IPS DF 6.9 (cell line): ENCODE data around the gene OXCT2.

Experiments used
- DNase-seq: peaks from one replicate; pipeline ENCODE4 v3.0.0-alpha.2; 2013; ENCODE audit warnings: low read depth, low spot score
- H3K27ac ChIP-seq: one replicate; pipeline ENCODE4 v1.5.1; 2013; ENCODE audit warnings: low read length, control low read depth
- H3K27me3 ChIP-seq: 2 replicates; pipeline ENCODE4 v1.6.1; 2013; ENCODE audit warnings: mild to moderate bottlenecking, low read length; ENCODE audit not compliant: control insufficient read depth, insufficient read depth
- H3K36me3 ChIP-seq: 2 replicates; pipeline ENCODE4 v1.6.1; 2013; ENCODE audit warnings: low read length; ENCODE audit not compliant: control insufficient read depth, insufficient read depth
- H3K4me1 ChIP-seq: 2 replicates; pipeline ENCODE4 v1.6.1; 2013; ENCODE audit warnings: low read length; ENCODE audit not compliant: control insufficient read depth, insufficient read depth
- H3K4me3 ChIP-seq: 2 replicates; pipeline ENCODE4 v1.5.1; 2013; ENCODE audit warnings: mild to moderate bottlenecking, low read length
- H3K9me3 ChIP-seq: 2 replicates; pipeline ENCODE4 v1.6.1; 2013; ENCODE audit warnings: low read length, inconsistent platforms; ENCODE audit not compliant: control insufficient read depth, insufficient read depth
- WGBS: extraction: QIAGEN DNeasy Blood & Tissue Kit; methylation state at CpG from one replicate; pipeline ENCODE4 v1.1.7; 2013; ENCODE audit warnings: mixed read lengths, missing lambda C conversion rate; ENCODE audit not compliant: insufficient read length, insufficient coverage; 5-methylcytosine and 5-hydroxymethylcytosine counted together

OXCT2 gene

DNA sequence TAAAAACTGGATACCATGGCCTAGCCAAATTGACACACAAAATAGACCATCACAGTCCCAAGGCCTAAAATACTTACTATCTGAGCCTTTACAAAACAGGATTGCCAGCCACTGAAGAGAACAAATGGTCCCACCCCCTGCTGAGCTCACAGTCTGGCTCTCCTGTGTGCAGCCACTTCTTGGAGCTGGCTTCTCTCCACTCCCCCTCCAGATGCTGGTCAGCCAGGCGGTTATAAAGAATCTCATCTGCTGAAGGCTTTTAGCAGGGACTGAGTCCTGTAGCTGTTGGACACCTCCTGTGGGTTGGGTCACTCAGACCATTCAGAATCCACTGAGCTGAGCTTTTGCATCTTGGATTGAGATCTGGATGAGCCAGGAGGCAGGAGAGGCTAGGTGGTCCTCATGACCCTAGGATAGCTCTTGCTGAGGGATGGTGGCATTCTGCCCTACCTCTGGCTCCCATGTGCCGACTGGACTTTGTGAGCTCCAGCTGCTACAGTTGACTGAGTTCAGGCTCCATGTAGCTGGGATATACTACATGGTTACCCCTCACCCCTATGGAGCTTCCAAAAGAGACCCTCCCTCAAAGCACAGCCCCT lies 16.1 kb downstream of the OXCT2 start:
- Histone ChIP-seq H3K9me3 (no peaks in the 10 kb centered on the region), H3K36me3 (peaks cover 20% of the 10 kb centered on the region; the same call in 1 of the 2 replicates), H3K4me3 (no peak overlapping the region), H3K4me1 (no peaks in the 10 kb centered on the region), H3K27me3 (no peaks in the 10 kb centered on the region), H3K27ac (no peak overlapping the region)
- no peak for DNase-seq
- no CpG with 5 or more reads among the region's 2 CpGs for whole genome bisulfite sequencing

DNA sequence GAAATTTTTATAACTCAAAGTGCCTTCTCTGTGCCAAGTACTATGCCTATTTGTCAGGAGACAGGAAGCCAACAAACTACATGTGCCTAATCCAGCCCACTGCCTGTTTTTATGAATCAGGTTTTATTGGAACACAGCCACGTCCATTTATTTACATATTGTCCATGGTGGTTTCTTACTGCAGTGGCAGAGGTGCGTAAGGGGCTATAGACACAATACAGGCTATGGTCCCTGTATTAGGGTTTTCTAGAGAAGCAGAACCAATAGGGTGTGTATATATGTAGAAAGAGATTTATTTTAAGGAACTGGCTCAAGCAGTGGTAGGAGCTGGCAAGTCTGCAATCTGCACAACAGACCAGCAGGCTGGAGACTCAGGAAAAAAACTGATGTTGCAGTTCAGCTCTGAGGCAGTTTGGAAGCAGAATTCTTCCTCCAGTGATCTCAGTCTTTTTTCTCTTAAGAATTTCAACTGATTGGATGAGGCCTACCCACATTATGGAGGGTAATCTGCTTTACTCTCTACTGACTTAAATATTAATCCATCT lies 17.1 kb downstream of the OXCT2 start:
- H3K4me1 ChIP-seq = no peaks in the 10 kb centered on the region
- H3K27ac ChIP-seq = no peak overlapping the region
- no CpG with 5 or more reads among the region's 2 CpGs for WGBS
- peaks cover 20% of the 10 kb centered on the region; the same call in 1 of the 2 replicates for H3K36me3 ChIP-seq
- no peak for DNase-seq
- no peaks in the 10 kb centered on the region for H3K27me3 ChIP-seq
- no peaks in the 10 kb centered on the region for H3K9me3 ChIP-seq
- no peak overlapping the region for H3K4me3 ChIP-seq

DNA sequence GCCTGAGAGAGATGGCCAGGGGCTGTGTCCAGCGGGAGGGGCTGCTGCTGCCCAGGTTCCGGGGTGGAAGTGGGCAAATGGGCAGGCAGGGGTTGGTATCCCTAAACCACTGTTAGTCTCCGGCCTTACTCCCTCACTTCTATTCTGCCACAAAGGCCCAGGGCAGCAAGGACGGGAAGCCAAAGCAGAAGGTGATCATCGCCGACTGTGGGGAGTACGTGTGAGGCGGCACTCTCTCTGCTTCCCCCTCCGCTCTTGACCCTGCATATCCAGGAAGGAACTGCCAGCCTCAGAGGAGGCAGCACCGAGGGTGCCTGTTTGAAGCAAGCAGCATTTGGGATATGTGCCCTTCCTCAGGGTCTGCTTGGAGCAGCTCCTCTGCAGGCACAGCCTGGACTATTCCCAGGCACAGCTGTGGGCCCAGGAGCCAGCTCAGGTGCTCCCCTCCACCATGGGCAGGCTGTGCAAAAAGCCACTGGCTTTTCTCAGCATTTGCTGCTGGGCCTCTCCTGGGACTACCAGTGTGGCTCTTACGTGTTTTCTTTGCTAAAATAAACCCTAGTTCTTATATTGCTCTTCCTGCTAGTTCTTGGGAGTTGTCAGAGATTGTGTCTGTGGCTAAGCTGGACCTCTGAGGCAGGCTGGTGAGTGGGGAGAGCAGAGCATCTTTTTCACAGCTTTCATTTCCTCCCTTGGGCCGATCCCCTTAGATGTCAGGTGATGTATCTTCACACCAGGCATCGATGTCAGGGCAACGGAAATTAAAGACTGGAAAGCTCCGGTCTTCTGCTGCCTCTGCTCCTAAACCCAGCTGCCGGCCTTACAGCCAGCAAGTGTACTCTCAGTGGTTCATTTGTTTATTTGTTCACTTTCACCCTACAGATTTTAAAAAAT lies 17.8 kb downstream of the OXCT2 start:
- no peak overlapping the region for H3K4me3 ChIP-seq
- no peaks in the 10 kb centered on the region for H3K27me3 ChIP-seq
- no peak overlapping the region for H3K27ac ChIP-seq
- peaks cover 24% of the 10 kb centered on the region; the same call in 1 of the 2 replicates for H3K36me3 ChIP-seq
- H3K9me3 ChIP-seq = no peaks in the 10 kb centered on the region
- H3K4me1 ChIP-seq = no peaks in the 10 kb centered on the region
- DNase-seq = no peak
- no CpG with 5 or more reads among the region's 16 CpGs for WGBS

DNA sequence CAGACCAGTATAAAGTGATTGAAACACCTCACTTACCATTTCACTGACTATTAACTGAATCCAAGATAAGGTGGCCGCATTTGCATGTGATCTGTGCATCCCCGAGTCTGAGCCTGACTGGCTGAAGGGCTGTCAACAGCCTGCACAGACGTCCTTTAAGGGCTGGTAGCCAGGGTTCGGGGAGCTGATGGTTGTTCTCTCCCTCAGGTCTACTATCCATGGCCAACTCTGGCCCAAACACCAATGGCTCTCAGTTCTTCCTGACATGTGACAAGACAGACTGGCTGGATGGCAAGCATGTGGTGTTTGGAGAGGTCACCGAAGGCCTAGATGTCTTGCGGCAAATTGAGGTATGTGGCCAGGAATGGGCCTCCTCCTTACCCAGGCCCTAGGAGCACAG lies 18.4 kb downstream of the OXCT2 start:
- Histone ChIP-seq H3K27ac (no peak overlapping the region), H3K36me3 (peaks cover 24% of the 10 kb centered on the region; the same call in 1 of the 2 replicates), H3K27me3 (no peaks in the 10 kb centered on the region), H3K9me3 (no peaks in the 10 kb centered on the region), H3K4me3 (no peak overlapping the region), H3K4me1 (no peaks in the 10 kb centered on the region)
- no peak for DNase-seq
- WGBS = no CpG with 5 or more reads among the region's 6 CpGs

DNA sequence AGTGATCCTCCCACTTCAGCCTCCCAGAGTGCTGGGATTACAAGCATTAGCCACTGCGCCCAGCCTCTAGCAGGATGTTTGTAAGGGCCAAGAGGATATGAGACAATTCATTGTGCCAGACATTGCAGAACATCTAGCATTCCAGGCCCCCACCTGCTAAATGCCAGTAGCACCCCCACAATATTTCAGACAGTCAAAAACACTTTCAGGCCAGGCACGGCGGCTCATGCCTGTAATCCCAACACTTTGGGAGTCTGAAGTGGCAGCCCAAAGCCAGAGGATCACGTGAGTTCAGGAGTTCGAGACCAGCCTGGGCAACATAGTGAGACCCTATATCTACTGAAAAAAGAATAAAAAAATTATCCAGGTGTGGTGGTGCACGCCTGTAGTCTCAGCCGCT lies 19.6 kb downstream of the OXCT2 start:
- peaks cover 24% of the 10 kb centered on the region; the same call in 1 of the 2 replicates for H3K36me3 ChIP-seq
- H3K27me3 ChIP-seq = no peaks in the 10 kb centered on the region
- no peaks in the 10 kb centered on the region for H3K4me1 ChIP-seq
- DNase-seq = no peak
- no peaks in the 10 kb centered on the region for H3K9me3 ChIP-seq
- H3K4me3 ChIP-seq = no peak overlapping the region
- no CpG with 5 or more reads among the region's 7 CpGs for WGBS
- no peak overlapping the region for H3K27ac ChIP-seq

DNA sequence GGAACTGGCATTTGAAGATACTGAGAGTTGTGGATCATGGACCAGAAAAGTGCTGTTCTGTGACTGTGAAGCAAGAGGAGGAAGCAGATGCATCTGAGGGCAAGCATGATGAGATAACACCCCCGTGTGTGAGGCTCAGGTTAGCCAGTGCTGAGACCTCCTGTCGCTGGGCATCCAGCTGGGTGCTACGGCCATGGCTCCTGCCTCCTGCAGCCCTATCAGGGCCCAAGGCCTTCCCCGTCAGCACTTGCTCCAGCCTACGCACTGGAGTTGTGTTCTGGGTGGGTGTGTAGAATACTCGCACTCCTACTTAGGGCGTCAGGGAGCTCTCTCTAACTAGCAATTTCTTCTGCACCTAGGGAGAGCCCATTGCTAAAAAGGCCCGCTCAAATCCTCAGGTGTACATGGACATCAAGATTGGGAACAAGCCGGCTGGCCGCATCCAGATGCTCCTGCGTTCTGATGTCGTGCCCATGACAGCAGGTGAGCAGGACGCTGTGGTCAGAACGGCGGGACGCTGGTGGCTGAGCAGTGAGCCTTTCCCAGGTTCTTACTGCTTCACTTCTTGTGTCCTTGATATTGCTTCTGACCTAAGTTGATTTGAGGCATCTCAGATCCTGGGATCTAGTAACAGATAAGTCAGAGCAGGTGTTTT lies 26.0 kb downstream of the OXCT2 start:
- H3K27ac ChIP-seq = no peak overlapping the region
- DNase-seq = no peak
- H3K9me3 ChIP-seq = no peaks in the 10 kb centered on the region
- no peaks in the 10 kb centered on the region for H3K4me1 ChIP-seq
- WGBS = no CpG with 5 or more reads among the region's 16 CpGs
- peaks cover 14% of the 10 kb centered on the region for H3K36me3 ChIP-seq
- H3K27me3 ChIP-seq = no peaks in the 10 kb centered on the region
- H3K4me3 ChIP-seq = no peak overlapping the region

DNA sequence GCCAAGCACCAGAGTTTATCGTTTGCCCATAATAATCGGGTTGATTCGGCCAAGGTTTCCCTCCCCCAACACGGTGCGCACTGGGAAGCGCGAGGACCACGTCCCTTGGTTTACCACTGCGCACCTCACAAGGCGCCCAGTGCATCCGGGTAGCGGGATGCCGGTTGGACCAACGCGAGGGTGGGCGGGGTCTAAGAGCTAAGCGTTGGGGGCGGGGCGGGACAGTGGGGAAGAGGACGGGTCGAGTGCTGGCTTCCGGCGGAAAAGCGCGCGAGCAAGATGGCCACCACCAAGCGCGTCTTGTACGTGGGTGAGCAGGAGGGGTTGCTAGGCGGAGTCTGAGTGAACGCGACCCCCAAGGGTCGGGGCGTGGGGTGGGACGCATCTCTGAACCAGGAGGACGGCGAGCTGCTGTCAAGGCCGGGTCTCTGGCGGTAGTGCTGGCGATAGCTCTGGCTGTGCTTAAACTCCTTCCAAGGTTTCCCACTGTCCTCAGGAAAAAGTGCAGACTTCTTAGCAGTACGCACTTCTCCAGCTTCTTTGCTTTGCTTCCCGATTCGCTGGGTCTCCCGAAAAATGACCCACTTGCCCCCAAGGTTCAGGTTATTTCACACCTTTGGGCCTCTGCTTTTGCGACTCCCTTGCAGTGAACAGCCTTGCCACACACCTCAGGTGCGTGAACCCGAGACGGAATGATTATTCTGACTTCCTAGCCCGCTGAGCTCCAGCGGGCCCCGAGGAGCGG lies 32.4 kb downstream of the OXCT2 start, which contains the start of gene PPIE:
Gene PPIE (plus strand): TSS at position 261 of the 745 bp plus-strand sequence. CDS start 19 bp downstream, at position 280.
- H3K4me3 ChIP-seq = peak within 1 kb of the TSS; percentile 90
- peak; percentile 85 for DNase-seq
- no peaks in the 10 kb centered on the region for H3K9me3 ChIP-seq
- peaks cover 10% of the 10 kb centered on the region for H3K27me3 ChIP-seq
- H3K4me1 ChIP-seq = peaks cover 4% of the 10 kb centered on the region
- H3K36me3 ChIP-seq = no peaks in the 10 kb centered on the region; the same call in 1 of the 2 replicates
- no CpG with 5 or more reads among the region's 52 CpGs for WGBS
- H3K27ac ChIP-seq = no peak within 1 kb of the TSS

DNA sequence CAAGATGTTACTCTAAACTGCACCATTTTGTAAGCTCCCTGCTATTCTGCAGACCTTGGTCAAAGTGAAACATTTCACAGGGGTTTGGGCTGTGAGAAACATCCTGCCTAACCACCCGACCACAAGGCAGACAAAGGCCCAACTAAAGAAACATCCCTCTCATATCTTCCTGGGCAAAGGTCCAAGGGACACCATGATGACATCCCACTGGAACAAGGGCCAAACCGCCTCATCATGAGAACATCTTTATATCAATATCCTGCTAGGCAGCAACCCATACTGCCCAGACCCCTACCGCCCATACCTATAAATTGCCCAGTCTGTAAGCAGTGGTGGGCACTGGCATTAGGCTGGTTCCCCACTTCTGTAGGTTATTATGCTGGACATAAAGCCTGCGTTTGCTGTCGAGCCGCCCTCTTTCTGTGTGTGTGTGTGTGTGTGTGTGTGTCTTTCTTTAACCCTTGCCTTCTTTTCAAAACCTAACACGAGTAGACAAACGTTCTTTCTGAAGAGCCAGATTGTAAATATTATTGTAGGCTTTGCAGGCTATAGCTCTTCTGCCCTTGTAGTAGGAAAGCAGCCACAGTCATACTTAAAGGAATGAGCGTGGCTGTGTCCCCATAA lies 33.5 kb downstream of the OXCT2 start:
- WGBS = no CpG with 5 or more reads among the region's 9 CpGs
- Histone ChIP-seq H3K9me3 (no peaks in the 10 kb centered on the region), H3K27ac (no peak overlapping the region), H3K4me3 (no peak overlapping the region), H3K27me3 (peaks cover 14% of the 10 kb centered on the region), H3K36me3 (no peaks in the 10 kb centered on the region), H3K4me1 (peaks cover 4% of the 10 kb centered on the region)
- DNase-seq = no peak

DNA sequence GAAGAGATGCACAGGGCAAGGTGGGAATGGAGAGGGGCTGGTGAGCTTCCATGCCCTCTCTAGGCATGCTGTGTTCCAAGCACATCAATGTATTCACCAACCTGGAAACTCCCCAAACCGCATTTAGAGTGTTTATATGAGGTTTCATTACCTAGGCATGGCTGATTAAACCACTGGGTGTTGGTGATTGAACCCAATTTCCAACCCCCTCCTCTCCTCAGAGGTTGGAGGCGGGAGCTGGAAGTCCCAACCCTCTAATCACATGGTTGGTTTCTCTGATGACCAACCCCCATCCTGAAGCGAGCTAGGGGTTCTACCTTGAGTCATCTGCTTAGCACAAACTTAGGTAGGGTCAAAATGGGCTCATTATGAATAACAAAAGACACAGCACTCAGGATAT lies 35.4 kb downstream of the OXCT2 start:
- no peaks in the 10 kb centered on the region for H3K9me3 ChIP-seq
- H3K4me3 ChIP-seq = no peak overlapping the region
- H3K4me1 ChIP-seq = peaks cover 4% of the 10 kb centered on the region
- H3K27me3 ChIP-seq = peaks cover 17% of the 10 kb centered on the region
- DNase-seq = no peak
- no peak overlapping the region for H3K27ac ChIP-seq
- no CpG with 5 or more reads among the region's 3 CpGs for WGBS
- H3K36me3 ChIP-seq = no peaks in the 10 kb centered on the region
